Natural killer cell treated with Interleukin-12 subunit alpha and Interleukin-12 subunit beta and Interleukin-15 and Interleukin-18, amount 100 ng/mL, for 72 hours (primary cell): ENCODE measurements around the gene PFN3. TPM values are rescaled to one million over a fixed set of nuclear protein-coding genes. Genes with fewer than 3 reads are reported as not detected.
A peak's percentile ranks its signal among the peaks of the same experiment; 100 is the strongest.

Experiments used
- ATAC-seq, 2 donors: fragments of 150-1000 bp; cut with Tn5 transposase in 1 of 2; sonication (Bioruptor Pico), chemical (Tn5 transposase) in 1 of 2; 2 replicates each; pipeline ENCODE4 v1.10.0; 2021
- DNase-seq: peaks from one replicate; pipeline ENCODE4 v3.0.0; 2022; ENCODE audit warnings: low spot score
- H3K27ac Mint-ChIP-seq, 2 donors: 1 replicate in 1 of 2; 2 replicates in 1 of 2; pipeline ENCODE4 v1.8.0; 2022; ENCODE audit warnings: mixed read lengths in 2 of 2, mild to moderate bottlenecking in 1 of 2, moderate library complexity in 1 of 2
- H3K27me3 Mint-ChIP-seq, 2 donors: 1 replicate in 1 of 2; 2 replicates in 1 of 2; pipeline ENCODE4 v1.8.0; 2022; ENCODE audit warnings: mixed read lengths in 2 of 2
- H3K36me3 Mint-ChIP-seq: one replicate; pipeline ENCODE4 v1.8.0; 2022; ENCODE audit warnings: mixed read lengths
- H3K4me1 Mint-ChIP-seq, 2 donors: 1 replicate in 1 of 2; 2 replicates in 1 of 2; pipeline ENCODE4 v1.8.0; 2022; ENCODE audit warnings: low read depth in 2 of 2, mixed read lengths in 2 of 2, mild to moderate bottlenecking in 1 of 2
- H3K4me3 Mint-ChIP-seq: one replicate; pipeline ENCODE4 v1.8.0; 2022; ENCODE audit warnings: mixed read lengths
- H3K9me3 Mint-ChIP-seq: 2 replicates; pipeline ENCODE4 v1.8.0; 2022; ENCODE audit warnings: mixed read lengths
- total RNA-seq, 2 donors: library from RNA; stranded (reverse); gene quantifications; one replicate each; pipeline ENCODE4 v1.2.3, GENCODE V29; 2022

PFN3 gene
- total RNA-seq, 2 donors from 2014 or later, result not detected

DNA sequence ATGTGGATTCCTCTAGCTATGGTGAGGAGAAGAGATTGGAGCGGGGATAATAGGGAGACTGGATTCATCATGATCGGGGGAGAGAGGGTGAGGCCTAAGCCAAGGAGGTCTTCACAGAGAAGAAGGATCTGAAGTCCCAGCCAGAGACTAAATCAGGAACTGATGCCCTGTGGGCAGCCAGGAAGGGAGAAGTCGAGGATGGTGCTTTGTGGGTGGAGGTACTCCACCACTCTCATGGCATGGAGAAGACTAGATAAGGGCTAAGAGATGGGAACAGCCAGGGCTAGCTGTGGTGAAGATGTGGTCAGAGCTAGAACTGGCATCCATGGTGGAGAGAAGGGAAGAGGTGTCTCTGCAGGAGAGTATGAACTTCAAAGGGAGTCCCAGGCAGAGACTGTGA, 45.8 kb downstream of the PFN3 start:
- peaks cover 3% of the 10 kb centered on the region for H3K36me3 Mint-ChIP-seq
- ATAC-seq, result no peak
- no peaks in the 10 kb centered on the region for H3K27me3 Mint-ChIP-seq
- peaks cover 65 to 66% of the 10 kb centered on the region in 2 donors for H3K4me1 Mint-ChIP-seq
- peak overlapping the region; percentile 15 to 36 for H3K27ac Mint-ChIP-seq
- DNase-seq, result no peak
- H3K4me3 Mint-ChIP-seq, result no peak overlapping the region
- no peaks in the 10 kb centered on the region for H3K9me3 Mint-ChIP-seq

GRCh38 chr5:177354256-177354655, 46.2 kb downstream of the PFN3 start:
- ATAC-seq (no peak), DNase-seq (no peak)
- Mint-ChIP-seq H3K27ac (peak overlapping the region; percentile 15 to 36), H3K9me3 (no peaks in the 10 kb centered on the region), H3K4me3 (no peak overlapping the region), H3K4me1 (peaks cover 66 to 68% of the 10 kb centered on the region in 2 donors), H3K27me3 (no peaks in the 10 kb centered on the region), H3K36me3 (peaks cover 8% of the 10 kb centered on the region)

GRCh38 chr5:177353093-177353492, 47.4 kb downstream of the PFN3 start:
- Mint-ChIP-seq H3K4me1 (peaks cover 58 to 63% of the 10 kb centered on the region in 2 donors), H3K36me3 (peaks cover 12% of the 10 kb centered on the region), H3K27ac (peak overlapping the region; percentile 45 to 98), H3K27me3 (no peaks in the 10 kb centered on the region), H3K9me3 (no peaks in the 10 kb centered on the region), H3K4me3 (no peak overlapping the region)
- DNase-seq, result no peak
- no peak for ATAC-seq

GRCh38 chr5:177351392-177352329, 48.8 kb downstream of the PFN3 start, which contains the start of gene LMAN2:
Gene LMAN2 (minus strand): TSS chr5:177351668. CDS start chr5:177351647, 21 bp downstream.
- ATAC-seq, result peak; percentile 98
- peaks cover 12% of the 10 kb centered on the region for H3K36me3 Mint-ChIP-seq

DNA sequence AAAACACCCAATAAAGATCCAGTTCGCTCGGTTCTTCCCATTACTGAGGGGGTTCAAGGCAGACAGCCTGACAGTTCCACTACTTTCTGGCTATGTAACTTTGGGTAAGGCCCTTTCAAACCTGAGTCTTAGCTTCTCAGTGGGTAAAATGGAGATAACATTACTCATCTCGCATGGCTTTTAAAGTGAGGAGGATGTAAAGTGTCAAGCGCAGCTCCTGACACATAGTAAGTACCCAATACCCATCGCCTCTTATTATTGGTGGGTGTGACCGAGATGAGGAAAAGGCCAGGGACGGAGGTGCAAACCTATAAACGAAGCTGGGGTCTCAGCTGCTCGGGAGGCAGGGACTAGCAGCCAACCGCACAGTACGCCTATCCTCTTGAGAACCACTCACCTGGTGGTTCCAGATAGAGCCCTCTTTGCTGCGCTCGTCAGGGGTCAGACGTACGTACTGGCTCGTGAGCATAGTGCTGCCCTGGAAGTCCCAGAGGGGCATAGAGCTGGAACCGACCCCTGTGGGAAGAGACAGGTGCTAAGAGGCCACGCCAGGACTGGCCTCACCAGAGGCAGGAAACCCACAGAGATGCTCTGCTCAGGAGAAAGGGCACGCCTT, 49.6 kb downstream of the PFN3 start:
- H3K9me3 Mint-ChIP-seq, result no peaks in the 10 kb centered on the region
- H3K36me3 Mint-ChIP-seq, result peaks cover 12% of the 10 kb centered on the region
- H3K4me1 Mint-ChIP-seq, result peaks cover 49 to 54% of the 10 kb centered on the region in 2 donors
- H3K4me3 Mint-ChIP-seq, result peak overlapping the region; percentile 98
- ATAC-seq, result peak in 1 of 2 donors; percentile 15
- H3K27me3 Mint-ChIP-seq, result no peaks in the 10 kb centered on the region
- DNase-seq, result no peak
- H3K27ac Mint-ChIP-seq, result peak overlapping the region; percentile 98 to 99

More at GRCh38 chr5:177351392-177352329, 48.8 kb downstream of the PFN3 start, which contains the start of gene LMAN2:
- Mint-ChIP-seq H3K4me1 (peaks cover 55 to 59% of the 10 kb centered on the region in 2 donors), H3K4me3 (peak within 1 kb of the TSS; percentile 98), H3K27ac (peak within 1 kb of the TSS; percentile 98 to 99), H3K9me3 (no peaks in the 10 kb centered on the region), H3K27me3 (no peaks in the 10 kb centered on the region)
- peak; percentile 91 for DNase-seq

Other genes with a start within 250 kb of the PFN3 start
- 10 to 100 TPM; 44.2 to 49.8 TPM for gene RAB24, start 96.9 kb downstream of the PFN3 start, total RNA-seq
- 100 to 1,000 TPM; 310 to 360 TPM for gene PRELID1, start 96.9 kb downstream of the PFN3 start, total RNA-seq
- 10 to 100 TPM; 15.0 to 24.8 TPM for gene MXD3, start 88.8 kb downstream of the PFN3 start, total RNA-seq
- 100 to 1,000 TPM; 136 to 150 TPM for gene LMAN2, start 49.0 kb downstream of the PFN3 start, total RNA-seq
- 10 to 100 TPM; 26.5 to 45.4 TPM for gene RGS14, start 42.7 kb downstream of the PFN3 start, total RNA-seq
- not detected for gene SLC34A1, start 16.2 kb downstream of the PFN3 start, total RNA-seq
- under 1 TPM in 1 of 2 donors, not detected in 1; 0.45 TPM for gene F12, start 8.9 kb upstream of the PFN3 start, total RNA-seq
- gene GRK6, start 26.0 kb upstream of the PFN3 start, total RNA-seq, result 100 to 1,000 TPM in 1 of 2 donors, 10 to 100 TPM in 1; 58.1 to 113 TPM
- 1 to 10 TPM in 1 of 2 donors, under 1 TPM in 1; 0.83 to 2.6 TPM for gene PRR7, start 46.2 kb upstream of the PFN3 start, total RNA-seq
- 10 to 100 TPM in 1 of 2 donors, 1 to 10 TPM in 1; 7.1 to 13.3 TPM for gene DBN1, start 73.0 kb upstream of the PFN3 start, total RNA-seq
- gene PDLIM7, start 96.9 kb upstream of the PFN3 start, total RNA-seq, result 10 to 100 TPM; 15.5 to 39.1 TPM
- 10 to 100 TPM; 10.0 to 18.0 TPM for gene DOK3, start 109.2 kb upstream of the PFN3 start, total RNA-seq
- 100 to 1,000 TPM; 162 to 168 TPM for gene DDX41, start 116.3 kb upstream of the PFN3 start, total RNA-seq
- gene FAM193B, start 153.9 kb upstream of the PFN3 start, total RNA-seq, result 100 to 1,000 TPM in 1 of 2 donors, 10 to 100 TPM in 1; 57.9 to 135 TPM
- 100 to 1,000 TPM; 177 to 236 TPM for gene TMED9, start 191.5 kb upstream of the PFN3 start, total RNA-seq
- 10 to 100 TPM; 26.6 to 42.8 TPM for gene B4GALT7, start 199.5 kb upstream of the PFN3 start, total RNA-seq